Smooth muscle cell (in vitro differentiated cells): ENCODE results near the gene TMEM223. TPM values are rescaled to one million over a fixed set of nuclear protein-coding genes. Genes with fewer than 3 reads are reported as not detected.
"Not testable (repeated sequence)": the region's sequence is repeated elsewhere in the genome, so short reads cannot be mapped to it uniquely, and the experiment has no call there.

Source experiments
- DNase-seq: peaks from one replicate; lab custom pipeline; 2025; ENCODE audit not compliant: unreplicated experiment; lab: John Stamatoyannopoulos, UW
- H2AFZ ChIP-seq: fragments of 200-600 bp; sonication (generic); 2 replicates; pipeline ENCODE4 v1.6.0; 2016; ENCODE audit warnings: antibody characterized with exemption, low read depth, mild to moderate bottlenecking
- H3F3A ChIP-seq: fragments of 200-600 bp; sonication (generic); 2 replicates; pipeline ENCODE4 v1.6.0; 2017; ENCODE audit warnings: antibody characterized with exemption, low read depth
- H3K27ac ChIP-seq: fragments of 200-600 bp; sonication (generic); 2 replicates; pipeline ENCODE4 v1.5.1; 2016; ENCODE audit warnings: low read depth, mild to moderate bottlenecking
- H3K27me3 ChIP-seq: fragments of 200-600 bp; sonication (generic); 2 replicates; pipeline ENCODE4 v1.6.1; 2016; ENCODE audit warnings: low read depth, mild to moderate bottlenecking
- H3K36me3 ChIP-seq: fragments of 200-600 bp; sonication (generic); 2 replicates; pipeline ENCODE4 v1.5.1; 2016; ENCODE audit warnings: low read depth
- H3K4me1 ChIP-seq: fragments of 200-600 bp; sonication (generic); 2 replicates; pipeline ENCODE4 v1.5.1; 2016; ENCODE audit warnings: low read depth
- H3K4me2 ChIP-seq: fragments of 200-600 bp; sonication (generic); 2 replicates; pipeline ENCODE4 v1.6.0; 2016; ENCODE audit warnings: mild to moderate bottlenecking
- H3K4me3 ChIP-seq: fragments of 200-600 bp; sonication (generic); 2 replicates; pipeline ENCODE4 v1.5.1; 2016; ENCODE audit warnings: mild to moderate bottlenecking
- H3K79me2 ChIP-seq: fragments of 200-600 bp; sonication (generic); 2 replicates; pipeline ENCODE4 v1.6.0; 2016; ENCODE audit warnings: low read depth, mild to moderate bottlenecking
- H3K9ac ChIP-seq: fragments of 200-600 bp; sonication (generic); 2 replicates; pipeline ENCODE4 v1.6.0; 2016; ENCODE audit warnings: low read depth
- H3K9me3 ChIP-seq: fragments of 200-600 bp; sonication (generic); replicated peaks from 2 replicates; pipeline ENCODE4 v1.5.1; 2016; ENCODE audit warnings: low read depth
- H4K20me1 ChIP-seq: fragments of 200-600 bp; sonication (generic); 2 replicates; pipeline ENCODE4 v1.6.0; 2016; ENCODE audit warnings: low read depth
- WGBS: methylation state at CpG from one replicate; pipeline ENCODE4 v1.1.7; 2016; ENCODE audit warnings: low lambda C conversion rate; 5-methylcytosine and 5-hydroxymethylcytosine counted together
- polyA plus RNA-seq: library from polyadenylated mRNA; unstranded; fragments of >200 nt; fragmentation: Nextera tagmentation; extraction: Ambion mirVana; gene quantifications from 2 replicates; pipeline ENCODE4 v1.2.1, GENCODE V29; 2016
- total RNA-seq: library from RNA; depleted of rRNA; stranded (reverse); fragments of >200 nt; gene quantifications from 2 replicates; pipeline ENCODE4 v1.2.3, GENCODE V29; 2014
- TF ChIP-seq, protein P1 (sequence below): fragments of 200-600 bp; sonication (generic); IDR thresholded peaks from 2 replicates; pipeline ENCODE4 v1.5.1; 2017; ENCODE audit warnings: borderline replicate concordance, mild to moderate bottlenecking, antibody characterized with exemption; ENCODE audit not compliant: insufficient read depth, poor library complexity, severe bottlenecking

Gene TMEM223
- total and polyA plus RNA-seq, 2 experiments from 2014 or later, result 40.8 to 43.2 TPM

DNA sequence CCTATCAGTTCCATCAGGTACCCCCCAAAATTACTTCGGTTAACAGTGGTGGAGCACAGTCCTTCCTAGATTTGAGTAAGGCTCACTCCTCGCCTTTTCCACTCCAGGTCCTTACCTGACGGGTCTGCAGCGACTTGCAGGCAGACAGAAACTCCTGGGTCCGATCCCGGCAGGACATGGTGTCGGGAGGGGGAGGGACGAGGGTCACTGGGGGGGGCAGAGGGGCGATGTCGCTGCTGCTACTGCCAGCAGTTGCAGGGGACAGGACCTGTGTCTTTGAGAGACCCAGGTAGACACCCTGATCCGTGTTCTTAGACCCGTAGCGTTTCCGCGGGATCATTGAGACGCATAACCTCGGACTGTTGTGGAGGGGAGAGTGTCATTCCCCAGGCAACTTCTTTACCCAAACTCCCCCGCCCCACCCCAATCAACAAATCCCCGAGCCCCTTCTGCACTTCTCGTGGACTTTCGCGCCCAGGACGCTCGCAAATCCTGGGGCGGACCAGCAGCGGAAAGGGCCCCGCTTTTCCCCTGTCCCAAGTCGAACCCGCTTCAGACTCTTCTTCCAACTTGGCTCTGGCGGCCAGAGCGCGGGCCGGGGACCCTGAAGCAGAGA lies 39.2 kb upstream of the TMEM223 start:
- Histone ChIP-seq H3K4me1 (peaks cover 8% of the 10 kb centered on the region), H3K9ac (peak overlapping the region; percentile 99), H3F3A (no peaks in the 10 kb centered on the region), H3K4me3 (peak overlapping the region; percentile 100), H4K20me1 (peaks cover 54% of the 10 kb centered on the region), H3K27ac (peak overlapping the region; percentile 98), H3K36me3 (peaks cover 5% of the 10 kb centered on the region), H2AFZ (no peak overlapping the region), H3K9me3 (no peaks in the 10 kb centered on the region), H3K79me2 (peaks cover 77% of the 10 kb centered on the region), H3K4me2 (peak overlapping the region; percentile 99), H3K27me3 (no peaks in the 10 kb centered on the region)
- no peak for DNase-seq
- WGBS, result 3% methylated on average over 31 of the region's 33 CpGs
- TF ChIP-seq, protein P1, sequence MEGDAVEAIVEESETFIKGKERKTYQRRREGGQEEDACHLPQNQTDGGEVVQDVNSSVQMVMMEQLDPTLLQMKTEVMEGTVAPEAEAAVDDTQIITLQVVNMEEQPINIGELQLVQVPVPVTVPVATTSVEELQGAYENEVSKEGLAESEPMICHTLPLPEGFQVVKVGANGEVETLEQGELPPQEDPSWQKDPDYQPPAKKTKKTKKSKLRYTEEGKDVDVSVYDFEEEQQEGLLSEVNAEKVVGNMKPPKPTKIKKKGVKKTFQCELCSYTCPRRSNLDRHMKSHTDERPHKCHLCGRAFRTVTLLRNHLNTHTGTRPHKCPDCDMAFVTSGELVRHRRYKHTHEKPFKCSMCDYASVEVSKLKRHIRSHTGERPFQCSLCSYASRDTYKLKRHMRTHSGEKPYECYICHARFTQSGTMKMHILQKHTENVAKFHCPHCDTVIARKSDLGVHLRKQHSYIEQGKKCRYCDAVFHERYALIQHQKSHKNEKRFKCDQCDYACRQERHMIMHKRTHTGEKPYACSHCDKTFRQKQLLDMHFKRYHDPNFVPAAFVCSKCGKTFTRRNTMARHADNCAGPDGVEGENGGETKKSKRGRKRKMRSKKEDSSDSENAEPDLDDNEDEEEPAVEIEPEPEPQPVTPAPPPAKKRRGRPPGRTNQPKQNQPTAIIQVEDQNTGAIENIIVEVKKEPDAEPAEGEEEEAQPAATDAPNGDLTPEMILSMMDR, result no peak

DNA sequence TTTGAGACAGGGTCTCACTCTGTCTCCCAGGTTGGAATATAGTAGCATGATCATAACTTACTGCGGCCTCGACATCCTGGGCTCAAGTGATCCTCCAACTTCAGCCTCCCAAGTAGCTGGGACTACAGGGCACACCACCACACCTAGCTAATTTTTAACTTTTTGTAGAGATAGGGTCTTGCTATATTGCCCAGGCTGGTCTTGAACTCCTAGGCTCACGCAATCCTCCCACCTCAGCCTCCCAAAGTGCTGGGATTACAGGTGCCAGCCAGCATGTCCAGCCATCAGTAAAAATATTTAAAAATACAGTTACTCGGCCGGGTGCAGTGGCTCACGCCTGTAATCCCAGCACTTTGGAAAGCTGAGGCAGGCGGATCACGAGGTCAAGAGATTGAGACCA lies 36.3 kb upstream of the TMEM223 start:
- H3K9ac ChIP-seq, H3K9me3 ChIP-seq, H3K4me2 ChIP-seq, H3K4me1 ChIP-seq, H3K27me3 ChIP-seq, H3K27ac ChIP-seq, H3F3A ChIP-seq, H2AFZ ChIP-seq, DNase-seq, H3K4me3 ChIP-seq: not testable (repeated sequence)
- 99% methylated on average over 8 of the region's 8 CpGs for WGBS
- Histone ChIP-seq H4K20me1 (peaks cover 64% of the 10 kb centered on the region), H3K79me2 (peaks cover 66% of the 10 kb centered on the region), H3K36me3 (peaks cover 19% of the 10 kb centered on the region)

DNA sequence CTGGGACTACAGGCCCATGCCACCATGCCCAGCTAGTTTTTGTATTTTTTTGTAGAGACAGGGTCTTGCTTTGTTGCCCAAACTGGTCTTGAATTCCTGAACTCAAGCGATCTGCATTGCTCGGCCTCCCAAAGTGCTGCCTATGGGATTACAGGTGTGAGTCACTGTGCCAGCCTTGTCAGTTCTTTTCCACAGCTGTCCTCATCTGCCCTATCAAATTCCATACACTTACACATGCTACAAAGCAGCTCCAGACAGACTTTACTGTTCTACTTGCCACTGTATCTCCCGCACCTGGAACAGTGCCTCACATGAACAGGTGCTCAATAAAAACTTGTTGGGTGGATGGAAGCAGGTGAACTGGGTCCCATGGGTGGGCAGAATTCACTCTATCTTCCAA lies 31.9 kb upstream of the TMEM223 start:
- WGBS, result 100% methylated on average over 3 of the region's 3 CpGs

DNA sequence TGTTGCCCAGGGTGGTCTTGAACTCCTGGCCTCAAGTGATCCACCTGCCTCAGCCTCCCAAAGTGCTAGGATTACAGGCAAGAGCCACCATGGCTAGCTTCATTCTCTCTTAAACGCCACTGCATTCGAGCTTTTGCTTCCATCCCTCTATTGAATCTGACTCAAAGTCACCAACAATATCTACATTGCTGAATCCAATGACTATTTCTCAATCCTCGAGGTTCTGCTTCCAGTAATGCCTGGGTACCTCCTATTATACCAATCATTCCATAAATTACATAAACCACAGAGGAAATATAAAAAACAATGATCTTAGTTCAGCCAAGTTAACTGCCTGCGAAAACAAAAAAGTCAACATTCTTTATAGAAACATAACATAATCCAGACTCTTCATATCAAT lies 25.3 kb upstream of the TMEM223 start:
- H3K4me2 ChIP-seq, result no peak overlapping the region
- H3K79me2 ChIP-seq, result no peaks in the 10 kb centered on the region
- no peaks in the 10 kb centered on the region for H3K9me3 ChIP-seq
- 99% methylated on average over 4 of the region's 4 CpGs for WGBS
- no peaks in the 10 kb centered on the region for H3F3A ChIP-seq
- H2AFZ ChIP-seq, result no peak overlapping the region
- no peak overlapping the region for H3K4me3 ChIP-seq
- DNase-seq, result no peak
- H3K4me1 ChIP-seq, result no peaks in the 10 kb centered on the region
- peaks cover 17% of the 10 kb centered on the region for H3K36me3 ChIP-seq
- H4K20me1 ChIP-seq, result peaks cover 6% of the 10 kb centered on the region
- H3K27ac ChIP-seq, result no peak overlapping the region
- H3K27me3 ChIP-seq, result no peaks in the 10 kb centered on the region
- H3K9ac ChIP-seq, result no peak overlapping the region
- TF ChIP-seq, protein P1, result no peak

More for the DNA sequence above, 31.9 kb upstream of the TMEM223 start:
- Histone ChIP-seq H3K4me3 (no peak overlapping the region), H3K27me3 (no peaks in the 10 kb centered on the region), H3K79me2 (peaks cover 31% of the 10 kb centered on the region), H3K27ac (no peak overlapping the region), H3K4me1 (no peaks in the 10 kb centered on the region), H2AFZ (no peak overlapping the region), H3K4me2 (no peak overlapping the region), H3K36me3 (peaks cover 29% of the 10 kb centered on the region), H4K20me1 (peaks cover 36% of the 10 kb centered on the region), H3K9ac (no peak overlapping the region), H3K9me3 (no peaks in the 10 kb centered on the region), H3F3A (no peaks in the 10 kb centered on the region)
- no peak for DNase-seq
- TF ChIP-seq, protein P1, result no peak
